Upper lobe of left lung (tissue), 6 donors: ENCODE data around the gene CARD11. TPM values are rescaled to one million over a fixed set of nuclear protein-coding genes. Genes with fewer than 3 reads are reported as not detected.

ENCODE experiments used
- ATAC-seq, 2 donors: fragments of 200-7000 bp; cut with Tn5 transposase; one replicate each; pipeline ENCODE4 v1.9.1; 2022; ENCODE audit warnings: mild to moderate bottlenecking in 2 of 2, moderate library complexity in 2 of 2; ENCODE audit not compliant: low FRiP score in 2 of 2
- DNase-seq, 2 donors: peaks; one replicate each; pipeline ENCODE4 v3.0.0-alpha.2; 2019 to 2020
- H3K27ac ChIP-seq, 4 donors: fragments of 200-600 bp; sonication (generic); one replicate each; pipeline ENCODE4 v1.5.1; 2016 to 2019
- H3K27me3 ChIP-seq, 4 donors: fragments of 200-600 bp; sonication (generic); one replicate each; pipeline ENCODE4 v1.5.1; 2017 to 2019
- H3K36me3 ChIP-seq, 4 donors: fragments of 200-600 bp; sonication (generic); one replicate each; pipeline ENCODE4 v1.5.1; 2016 to 2019
- H3K4me1 ChIP-seq, 4 donors: fragments of 200-600 bp; sonication (generic); one replicate each; pipeline ENCODE4 v1.5.1; 2018 to 2019
- H3K4me3 ChIP-seq, 4 donors: fragments of 200-600 bp; sonication (generic); one replicate each; pipeline ENCODE4 v1.5.1; 2017 to 2019; ENCODE audit warnings: mild to moderate bottlenecking in 2 of 4, moderate library complexity in 1 of 4
- H3K9me3 ChIP-seq, 4 donors: fragments of 200-600 bp; sonication (generic); one replicate each; pipeline ENCODE4 v1.5.1; 2018 to 2019
- CTCF ChIP-seq, 6 experiments: fragments of 450-650 bp in 4 of 6; fragments of 200-600 bp in 2 of 6; sonication (generic) in 2 of 6; IDR thresholded peaks; one replicate each; pipeline ENCODE4 v1.5.1; 2016 to 2019; ENCODE audit warnings: antibody characterized with exemption in 6 of 6
- EP300 ChIP-seq, 4 donors: sonication (generic); formaldehyde crosslinking; IDR thresholded peaks; one replicate each; pipeline ENCODE4 v1.5.1; 2017; ENCODE audit warnings: antibody characterized with exemption in 4 of 4, control low read depth in 2 of 4
- POLR2A ChIP-seq, 4 donors: fragments of 450-650 bp; IDR thresholded peaks; one replicate each; pipeline ENCODE4 v1.5.1; 2016 to 2017; ENCODE audit warnings: antibody characterized with exemption in 4 of 4, mild to moderate bottlenecking in 2 of 4
- POLR2AphosphoS5 ChIP-seq, 2 donors: sonication (generic); formaldehyde crosslinking; IDR thresholded peaks; one replicate each; pipeline ENCODE4 v1.5.1; 2017; ENCODE audit warnings: antibody characterized with exemption in 2 of 2
- WGBS, 2 donors: methylation state at CpG; one replicate each; pipeline ENCODE4 v1.1.5; 2017 to 2018; 5-methylcytosine and 5-hydroxymethylcytosine counted together
- total RNA-seq, 6 donors: library from RNA; depleted of rRNA in 4 of 6; stranded (reverse); fragments of >200 nt in 4 of 6; gene quantifications; one replicate each; pipeline versions ENCODE4 v1.1.0 to v1.2.1, GENCODE V29; 2016 to 2021
- donor health status: DM: no; HTN: no; CAD: no; lungs with moderate emphysema.
- donor health status: DM: no; HTN: yes; CAD: no; lungs with severe emphysema.

CARD11 gene
- total RNA-seq, 6 donors from 2014 or later, result 2.8 to 16.8 (median 6.8) TPM

- Histone ChIP-seq H3K27ac (no peak overlapping the region), H3K36me3 (no peaks in the 10 kb centered on the region), H3K27me3 (no peaks in the 10 kb centered on the region), H3K9me3 (no peaks in the 10 kb centered on the region), H3K4me3 (no peak overlapping the region), H3K4me1 (no peaks in the 10 kb centered on the region)
- no peak for TF ChIP-seq CTCF (IDR thresholded peaks at IDR 0.05)
- no peak for TF ChIP-seq POLR2AphosphoS5 (IDR thresholded peaks at IDR 0.05)
- TF ChIP-seq POLR2A (IDR thresholded peaks at IDR 0.05), result no peak
- TF ChIP-seq EP300 (IDR thresholded peaks at IDR 0.05), result no peak
- DNase-seq, result no peak
- no peak for ATAC-seq
- WGBS, 2 donors, result 89 to 91% methylated on average over 11 to 13 of the region's 13 CpGs
These were observed 39.7 kb downstream of the CARD11 start for GRCh38 chr7:3003936-3004335.

GRCh38 chr7:3002631-3003030 lies 41.0 kb downstream of the CARD11 start:
- Histone ChIP-seq H3K27me3 (no peaks in the 10 kb centered on the region), H3K9me3 (no peaks in the 10 kb centered on the region), H3K27ac (no peak overlapping the region), H3K36me3 (no peaks in the 10 kb centered on the region), H3K4me3 (no peak overlapping the region), H3K4me1 (no peaks in the 10 kb centered on the region)
- no peak for TF ChIP-seq POLR2A (IDR thresholded peaks at IDR 0.05)
- no peak for TF ChIP-seq EP300 (IDR thresholded peaks at IDR 0.05)
- no peak for TF ChIP-seq CTCF (IDR thresholded peaks at IDR 0.05)
- no peak for TF ChIP-seq POLR2AphosphoS5 (IDR thresholded peaks at IDR 0.05)
- no peak for ATAC-seq
- no peak for DNase-seq
- 80 to 82% methylated on average over 7 of the region's 7 CpGs for WGBS, 2 donors

- TF ChIP-seq POLR2AphosphoS5 (IDR thresholded peaks at IDR 0.05) (no peak), CTCF (IDR thresholded peaks at IDR 0.05) (no peak), EP300 (IDR thresholded peaks at IDR 0.05) (no peak), POLR2A (IDR thresholded peaks at IDR 0.05) (no peak)
- DNase-seq (no peak), ATAC-seq (no peak)
- Histone ChIP-seq H3K4me3 (no peak overlapping the region), H3K9me3 (no peaks in the 10 kb centered on the region), H3K36me3 (no peaks in the 10 kb centered on the region), H3K4me1 (no peaks in the 10 kb centered on the region), H3K27me3 (no peaks in the 10 kb centered on the region), H3K27ac (no peak overlapping the region)
- 83% methylated on average over 8 of the region's 8 CpGs for whole genome bisulfite sequencing, 2 donors
These were observed 43.1 kb downstream of the CARD11 start for GRCh38 chr7:3000566-3000965.

- Histone ChIP-seq H3K27ac (no peak overlapping the region), H3K27me3 (no peaks in the 10 kb centered on the region), H3K4me3 (no peak overlapping the region), H3K9me3 (no peaks in the 10 kb centered on the region), H3K4me1 (no peaks in the 10 kb centered on the region), H3K36me3 (no peaks in the 10 kb centered on the region)
- no peak for TF ChIP-seq POLR2A (IDR thresholded peaks at IDR 0.05)
- no peak for TF ChIP-seq POLR2AphosphoS5 (IDR thresholded peaks at IDR 0.05)
- no peak for TF ChIP-seq EP300 (IDR thresholded peaks at IDR 0.05)
- TF ChIP-seq CTCF (IDR thresholded peaks at IDR 0.05), result no peak
- no peak for DNase-seq
- 88 to 95% methylated on average over 6 to 8 of the region's 8 CpGs for WGBS, 2 donors
- ATAC-seq, result no peak
These were observed 44.6 kb downstream of the CARD11 start for GRCh38 chr7:2999078-2999500.

GRCh38 chr7:2997014-2997413 lies 46.7 kb downstream of the CARD11 start:
- H3K4me3 ChIP-seq, result no peak overlapping the region
- no peaks in the 10 kb centered on the region for H3K36me3 ChIP-seq
- no peaks in the 10 kb centered on the region for H3K4me1 ChIP-seq
- DNase-seq (no peak), ATAC-seq (no peak)
- TF ChIP-seq EP300 (IDR thresholded peaks at IDR 0.05) (no peak), POLR2A (IDR thresholded peaks at IDR 0.05) (no peak), CTCF (IDR thresholded peaks at IDR 0.05) (no peak), POLR2AphosphoS5 (IDR thresholded peaks at IDR 0.05) (no peak)
- H3K27ac ChIP-seq, result no peak overlapping the region
- WGBS, 2 donors, result 85 to 87% methylated on average over 9 to 10 of the region's 10 CpGs
- H3K27me3 ChIP-seq, result no peaks in the 10 kb centered on the region
- H3K9me3 ChIP-seq, result no peaks in the 10 kb centered on the region
